ENCODE measurements around the gene RGS5.

RGS5 gene

GRCh38 chr1:163148911-163149310 is 53.8 kb downstream of the RGS5 start:
- no peak for DNase-seq (ENCODE audit: low read depth, low spot score)
- H3K27ac ChIP-seq (ENCODE audit: low read length): no peak overlapping the region
- H3K9me3 ChIP-seq (ENCODE audit: control insufficient read depth, insufficient read depth, low read length): no peaks in the 10 kb centered on the region
- H3K27me3 ChIP-seq (ENCODE audit: control insufficient read depth, insufficient read depth, low read length): no peaks in the 10 kb centered on the region
- no peak overlapping the region for H3K4me3 ChIP-seq (ENCODE audit: low read length)
- no peaks in the 10 kb centered on the region; the same call in 1 of the 2 replicates for H3K4me1 ChIP-seq (ENCODE audit: control insufficient read depth, insufficient read depth, low read length)
- no CpG with 5 or more reads among the region's 2 CpGs for WGBS (ENCODE audit: insufficient coverage, insufficient read length)
- no peaks in the 10 kb centered on the region for H3K36me3 ChIP-seq (ENCODE audit: control insufficient read depth, insufficient read depth, low read length)

GRCh38 chr1:163147019-163147418 is 55.7 kb downstream of the RGS5 start:
- Histone ChIP-seq H3K4me3 (ENCODE audit: low read length) (no peak overlapping the region), H3K4me1 (ENCODE audit: control insufficient read depth, insufficient read depth, low read length) (no peaks in the 10 kb centered on the region), H3K9me3 (ENCODE audit: control insufficient read depth, insufficient read depth, low read length) (no peaks in the 10 kb centered on the region), H3K36me3 (ENCODE audit: control insufficient read depth, insufficient read depth, low read length) (no peaks in the 10 kb centered on the region), H3K27ac (ENCODE audit: low read length) (no peak overlapping the region), H3K27me3 (ENCODE audit: control insufficient read depth, insufficient read depth, low read length) (no peaks in the 10 kb centered on the region)
- no peak for DNase-seq (ENCODE audit: low read depth, low spot score)
- WGBS (ENCODE audit: insufficient coverage, insufficient read length): no CpG with 5 or more reads among the region's 3 CpGs

- Histone ChIP-seq H3K27ac (ENCODE audit: low read length) (no peak overlapping the region), H3K36me3 (ENCODE audit: control insufficient read depth, insufficient read depth, low read length) (no peaks in the 10 kb centered on the region), H3K27me3 (ENCODE audit: control insufficient read depth, insufficient read depth, low read length) (no peaks in the 10 kb centered on the region), H3K9me3 (ENCODE audit: control insufficient read depth, insufficient read depth, low read length) (no peaks in the 10 kb centered on the region), H3K4me3 (ENCODE audit: low read length) (no peak overlapping the region), H3K4me1 (ENCODE audit: control insufficient read depth, insufficient read depth, low read length) (no peaks in the 10 kb centered on the region)
- no CpG with 5 or more reads among the region's 1 CpG for WGBS (ENCODE audit: insufficient coverage, insufficient read length)
- no peak for DNase-seq (ENCODE audit: low read depth, low spot score)
These were observed 57.3 kb downstream of the RGS5 start for GRCh38 chr1:163145435-163145834.

GRCh38 chr1:163144418-163144817 is 58.3 kb downstream of the RGS5 start:
- H3K27ac ChIP-seq (ENCODE audit: low read length): no peak overlapping the region
- no peaks in the 10 kb centered on the region for H3K27me3 ChIP-seq (ENCODE audit: control insufficient read depth, insufficient read depth, low read length)
- H3K4me3 ChIP-seq (ENCODE audit: low read length): no peak overlapping the region
- H3K9me3 ChIP-seq (ENCODE audit: control insufficient read depth, insufficient read depth, low read length): no peaks in the 10 kb centered on the region
- H3K4me1 ChIP-seq (ENCODE audit: control insufficient read depth, insufficient read depth, low read length): no peaks in the 10 kb centered on the region
- WGBS (ENCODE audit: insufficient coverage, insufficient read length): no CpG with 5 or more reads among the region's 3 CpGs
- no peak for DNase-seq (ENCODE audit: low read depth, low spot score)
- no peaks in the 10 kb centered on the region for H3K36me3 ChIP-seq (ENCODE audit: control insufficient read depth, insufficient read depth, low read length)

- no peak overlapping the region for H3K27ac ChIP-seq (ENCODE audit: low read length)
- DNase-seq (ENCODE audit: low read depth, low spot score): no peak
- WGBS (ENCODE audit: insufficient coverage, insufficient read length): no CpG with 5 or more reads among the region's 2 CpGs
These were observed 60.6 kb downstream of the RGS5 start for GRCh38 chr1:163142152-163142551.

GRCh38 chr1:163141556-163141955 is 61.2 kb downstream of the RGS5 start:
- H3K27ac ChIP-seq (ENCODE audit: low read length): no peak overlapping the region
- H3K36me3 ChIP-seq (ENCODE audit: control insufficient read depth, insufficient read depth, low read length): no peaks in the 10 kb centered on the region
- H3K4me3 ChIP-seq (ENCODE audit: low read length): no peak overlapping the region
- H3K4me1 ChIP-seq (ENCODE audit: control insufficient read depth, insufficient read depth, low read length): no peaks in the 10 kb centered on the region
- DNase-seq (ENCODE audit: low read depth, low spot score): no peak
- no peaks in the 10 kb centered on the region for H3K27me3 ChIP-seq (ENCODE audit: control insufficient read depth, insufficient read depth, low read length)
- no peaks in the 10 kb centered on the region for H3K9me3 ChIP-seq (ENCODE audit: control insufficient read depth, insufficient read depth, low read length)
- no CpG with 5 or more reads among the region's 1 CpG for WGBS (ENCODE audit: insufficient coverage, insufficient read length)

More at GRCh38 chr1:163142152-163142551, 60.6 kb downstream of the RGS5 start:
- H3K27me3 ChIP-seq (ENCODE audit: control insufficient read depth, insufficient read depth, low read length): no peaks in the 10 kb centered on the region
- no peaks in the 10 kb centered on the region for H3K36me3 ChIP-seq (ENCODE audit: control insufficient read depth, insufficient read depth, low read length)
- no peaks in the 10 kb centered on the region for H3K4me1 ChIP-seq (ENCODE audit: control insufficient read depth, insufficient read depth, low read length)
- H3K4me3 ChIP-seq (ENCODE audit: low read length): no peak overlapping the region
- H3K9me3 ChIP-seq (ENCODE audit: control insufficient read depth, insufficient read depth, low read length): no peaks in the 10 kb centered on the region

- no CpG with 5 or more reads among the region's 3 CpGs for WGBS (ENCODE audit: insufficient coverage, insufficient read length)
- Histone ChIP-seq H3K36me3 (ENCODE audit: control insufficient read depth, insufficient read depth, low read length) (no peaks in the 10 kb centered on the region), H3K27ac (ENCODE audit: low read length) (no peak overlapping the region), H3K4me1 (ENCODE audit: control insufficient read depth, insufficient read depth, low read length) (no peaks in the 10 kb centered on the region), H3K9me3 (ENCODE audit: control insufficient read depth, insufficient read depth, low read length) (no peaks in the 10 kb centered on the region), H3K27me3 (ENCODE audit: control insufficient read depth, insufficient read depth, low read length) (no peaks in the 10 kb centered on the region), H3K4me3 (ENCODE audit: low read length) (no peak overlapping the region)
- DNase-seq (ENCODE audit: low read depth, low spot score): no peak
These were observed 65.0 kb downstream of the RGS5 start for GRCh38 chr1:163137556-163138265.

- no peaks in the 10 kb centered on the region for H3K9me3 ChIP-seq (ENCODE audit: control insufficient read depth, insufficient read depth, low read length)
- H3K27ac ChIP-seq (ENCODE audit: low read length): no peak overlapping the region
- no peaks in the 10 kb centered on the region for H3K36me3 ChIP-seq (ENCODE audit: control insufficient read depth, insufficient read depth, low read length)
- no peaks in the 10 kb centered on the region for H3K4me1 ChIP-seq (ENCODE audit: control insufficient read depth, insufficient read depth, low read length)
- H3K4me3 ChIP-seq (ENCODE audit: low read length): no peak overlapping the region
- WGBS (ENCODE audit: insufficient coverage, insufficient read length): no CpG with 5 or more reads among the region's 2 CpGs
- H3K27me3 ChIP-seq (ENCODE audit: control insufficient read depth, insufficient read depth, low read length): no peaks in the 10 kb centered on the region
- no peak for DNase-seq (ENCODE audit: low read depth, low spot score)
These were observed 70.7 kb downstream of the RGS5 start for GRCh38 chr1:163131981-163132380.

- no peak overlapping the region for H3K27ac ChIP-seq (ENCODE audit: low read length)
- H3K4me3 ChIP-seq (ENCODE audit: low read length): no peak overlapping the region
- H3K36me3 ChIP-seq (ENCODE audit: control insufficient read depth, insufficient read depth, low read length): no peaks in the 10 kb centered on the region
- DNase-seq (ENCODE audit: low read depth, low spot score): no peak
- H3K9me3 ChIP-seq (ENCODE audit: control insufficient read depth, insufficient read depth, low read length): no peaks in the 10 kb centered on the region
- WGBS (ENCODE audit: insufficient coverage, insufficient read length): no CpG with 5 or more reads among the region's 1 CpG
- H3K4me1 ChIP-seq (ENCODE audit: control insufficient read depth, insufficient read depth, low read length): no peaks in the 10 kb centered on the region
- H3K27me3 ChIP-seq (ENCODE audit: control insufficient read depth, insufficient read depth, low read length): no peaks in the 10 kb centered on the region
These were observed 72.4 kb downstream of the RGS5 start for GRCh38 chr1:163130225-163130856.

- DNase-seq (ENCODE audit: low read depth, low spot score): no peak
- Histone ChIP-seq H3K27me3 (ENCODE audit: control insufficient read depth, insufficient read depth, low read length) (no peaks in the 10 kb centered on the region), H3K27ac (ENCODE audit: low read length) (no peak overlapping the region), H3K36me3 (ENCODE audit: control insufficient read depth, insufficient read depth, low read length) (no peaks in the 10 kb centered on the region), H3K4me1 (ENCODE audit: control insufficient read depth, insufficient read depth, low read length) (no peaks in the 10 kb centered on the region), H3K9me3 (ENCODE audit: control insufficient read depth, insufficient read depth, low read length) (no peaks in the 10 kb centered on the region), H3K4me3 (ENCODE audit: low read length) (no peak overlapping the region)
- no CpG with 5 or more reads among the region's 2 CpGs for WGBS (ENCODE audit: insufficient coverage, insufficient read length)
These were observed 74.4 kb downstream of the RGS5 start for GRCh38 chr1:163128282-163128681.

- H3K4me1 ChIP-seq (ENCODE audit: control insufficient read depth, insufficient read depth, low read length): no peaks in the 10 kb centered on the region
- no peaks in the 10 kb centered on the region for H3K36me3 ChIP-seq (ENCODE audit: control insufficient read depth, insufficient read depth, low read length)
- WGBS (ENCODE audit: insufficient coverage, insufficient read length): no CpG with 5 or more reads among the region's 4 CpGs
- DNase-seq (ENCODE audit: low read depth, low spot score): no peak
- H3K4me3 ChIP-seq (ENCODE audit: low read length): no peak overlapping the region
- no peaks in the 10 kb centered on the region for H3K9me3 ChIP-seq (ENCODE audit: control insufficient read depth, insufficient read depth, low read length)
- no peak overlapping the region for H3K27ac ChIP-seq (ENCODE audit: low read length)
- H3K27me3 ChIP-seq (ENCODE audit: control insufficient read depth, insufficient read depth, low read length): no peaks in the 10 kb centered on the region
These were observed 77.9 kb downstream of the RGS5 start for GRCh38 chr1:163124812-163125211.

Measured in iPS DF 6.9 (cell line).